DMS153 treated with DMSO at 0.1 percent for 48 hours (cell line): ENCODE measurements around the gene MYMX.
"Not testable (repeated sequence)": the region's sequence is repeated elsewhere in the genome, so short reads cannot be mapped to it uniquely, and the experiment has no call there.

Source experiments
- DNase-seq: peaks from one replicate; lab custom pipeline; 2025; ENCODE audit not compliant: unreplicated experiment; lab: John Stamatoyannopoulos, UW

The MYMX gene

DNA sequence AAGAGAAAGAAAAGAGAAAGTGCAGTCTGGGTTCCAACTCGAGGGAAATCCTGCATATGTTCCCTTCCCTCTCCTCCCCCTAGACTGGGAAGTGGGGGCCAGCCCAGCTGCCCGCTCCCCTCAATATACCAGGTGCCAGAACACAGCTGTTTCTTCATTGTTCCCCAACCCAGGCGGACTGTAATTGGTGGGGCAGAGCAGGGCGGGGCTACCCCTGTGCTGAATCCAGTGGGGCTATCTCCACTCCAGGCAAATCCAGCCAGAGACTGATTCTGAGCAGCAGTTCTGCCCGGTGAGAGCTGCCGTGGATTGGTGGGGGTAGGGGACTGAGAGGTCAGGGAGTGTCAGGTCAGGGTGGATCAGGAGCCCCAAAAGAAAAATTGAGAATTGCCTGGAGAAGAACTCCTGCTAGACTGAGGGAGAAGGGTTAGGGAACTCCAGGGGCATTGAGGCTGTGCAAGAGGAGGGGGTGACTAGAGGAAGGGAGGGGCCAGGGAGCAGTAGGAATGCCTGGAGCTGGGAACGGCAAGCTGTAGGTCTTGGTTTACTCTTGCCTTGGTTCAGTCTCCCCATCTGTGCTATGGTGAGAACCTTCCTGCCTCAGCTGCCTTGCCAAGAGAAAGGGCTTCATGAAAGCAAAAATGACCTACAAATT lies at the start of gene MYMX:
MYMX (plus strand) TSS at position 250 of the 655 bp plus-strand sequence. CDS start 546 bp downstream, outside the sequence.
- DNase-seq: no peak

GRCh38 chr6:44167567-44167966 lies 49.2 kb upstream of the MYMX start:
- DNase-seq: no peak

- no peak for DNase-seq
Measured at GRCh38 chr6:44169154-44169553, 47.6 kb upstream of the MYMX start.

- DNase-seq: no peak
Measured at GRCh38 chr6:44169886-44170570, 46.7 kb upstream of the MYMX start.

DNA sequence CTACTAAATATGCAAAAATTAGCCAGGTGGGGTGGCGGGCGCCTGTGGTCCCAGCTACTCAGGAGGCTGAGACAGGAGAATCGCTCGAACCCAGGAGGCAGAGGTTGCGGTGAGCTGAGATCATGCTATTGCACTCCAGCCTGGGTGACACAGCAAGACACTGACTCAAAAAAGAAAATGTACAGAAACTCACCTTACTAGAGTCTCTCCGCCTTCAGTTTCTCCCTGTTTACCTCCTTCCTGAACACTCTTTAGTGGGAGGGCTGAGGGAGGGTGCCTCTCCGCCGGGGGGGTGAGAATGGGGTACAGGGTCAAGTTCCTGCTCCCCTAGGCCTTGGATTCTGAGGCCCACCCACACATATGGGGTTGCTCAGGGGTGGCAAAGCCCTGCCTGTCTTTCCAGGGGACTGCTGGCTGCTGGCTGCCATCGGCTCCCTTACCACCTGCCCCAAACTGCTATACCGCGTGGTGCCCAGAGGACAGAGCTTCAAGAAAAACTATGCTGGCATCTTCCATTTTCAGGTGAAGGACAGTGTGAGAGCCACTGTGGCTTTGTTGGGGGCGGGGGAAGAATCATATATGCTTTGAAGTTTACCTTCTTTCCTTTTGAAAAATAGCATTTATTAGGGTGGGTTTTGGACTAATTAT lies 44.7 kb upstream of the MYMX start:
- no peak for DNase-seq

DNA sequence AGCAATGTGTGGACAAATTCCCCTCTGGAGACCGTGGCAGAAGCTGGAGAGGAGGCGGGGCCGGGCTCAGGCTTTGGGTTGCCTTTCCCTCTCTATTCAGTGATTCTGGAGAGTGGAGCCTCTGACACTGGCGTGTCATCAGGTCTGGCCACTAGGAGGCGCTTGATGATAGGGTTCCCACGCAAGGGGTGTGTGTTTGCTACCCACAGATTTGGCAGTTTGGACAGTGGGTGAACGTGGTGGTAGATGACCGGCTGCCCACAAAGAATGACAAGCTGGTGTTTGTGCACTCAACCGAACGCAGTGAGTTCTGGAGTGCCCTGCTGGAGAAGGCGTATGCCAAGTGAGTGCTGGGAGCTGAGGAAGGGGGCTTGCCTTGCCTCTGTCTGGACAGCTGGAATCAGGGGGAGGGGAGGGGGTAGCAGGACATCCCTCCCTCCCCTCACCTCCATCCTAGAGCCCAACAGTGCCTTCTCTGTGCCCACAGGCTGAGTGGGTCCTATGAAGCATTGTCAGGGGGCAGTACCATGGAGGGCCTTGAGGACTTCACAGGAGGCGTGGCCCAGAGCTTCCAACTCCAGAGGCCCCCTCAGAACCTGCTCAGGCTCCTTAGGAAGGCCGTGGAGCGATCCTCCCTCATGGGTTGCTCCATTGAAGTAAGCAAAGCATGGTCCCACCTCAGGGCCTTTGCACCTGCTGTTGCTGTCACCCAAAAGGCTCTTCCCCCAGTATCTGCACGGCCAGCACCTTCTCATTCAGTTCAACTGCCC lies 43.8 kb upstream of the MYMX start:
- DNase-seq: peak; percentile 45

DNA sequence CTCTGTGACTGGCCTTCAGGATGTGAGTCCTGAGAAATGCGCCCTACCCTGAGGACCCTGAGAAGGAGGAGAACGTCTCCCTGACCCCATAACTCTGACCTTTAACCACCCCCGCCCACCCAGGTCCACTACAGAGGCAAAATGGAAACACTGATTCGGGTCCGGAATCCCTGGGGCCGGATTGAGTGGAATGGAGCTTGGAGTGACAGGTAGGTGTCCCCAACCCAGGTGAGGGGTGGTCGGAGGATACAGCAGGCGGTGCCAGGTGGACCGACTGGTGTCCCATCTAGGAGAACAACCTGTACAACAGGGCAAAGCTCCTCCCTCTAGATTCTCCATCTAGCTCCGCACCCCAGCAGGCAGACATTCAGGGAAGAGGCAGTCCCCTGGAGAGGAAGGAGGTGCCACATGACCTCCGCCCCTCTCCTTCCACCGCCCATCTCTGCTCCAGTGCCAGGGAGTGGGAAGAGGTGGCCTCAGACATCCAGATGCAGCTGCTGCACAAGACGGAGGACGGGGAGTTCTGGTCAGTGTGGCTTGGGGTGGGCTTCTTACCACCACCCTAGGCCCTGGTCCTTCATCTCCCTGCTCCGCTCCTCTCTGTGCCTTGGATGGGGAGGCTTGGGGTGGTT lies 40.5 kb upstream of the MYMX start:
- DNase-seq: no peak

DNA sequence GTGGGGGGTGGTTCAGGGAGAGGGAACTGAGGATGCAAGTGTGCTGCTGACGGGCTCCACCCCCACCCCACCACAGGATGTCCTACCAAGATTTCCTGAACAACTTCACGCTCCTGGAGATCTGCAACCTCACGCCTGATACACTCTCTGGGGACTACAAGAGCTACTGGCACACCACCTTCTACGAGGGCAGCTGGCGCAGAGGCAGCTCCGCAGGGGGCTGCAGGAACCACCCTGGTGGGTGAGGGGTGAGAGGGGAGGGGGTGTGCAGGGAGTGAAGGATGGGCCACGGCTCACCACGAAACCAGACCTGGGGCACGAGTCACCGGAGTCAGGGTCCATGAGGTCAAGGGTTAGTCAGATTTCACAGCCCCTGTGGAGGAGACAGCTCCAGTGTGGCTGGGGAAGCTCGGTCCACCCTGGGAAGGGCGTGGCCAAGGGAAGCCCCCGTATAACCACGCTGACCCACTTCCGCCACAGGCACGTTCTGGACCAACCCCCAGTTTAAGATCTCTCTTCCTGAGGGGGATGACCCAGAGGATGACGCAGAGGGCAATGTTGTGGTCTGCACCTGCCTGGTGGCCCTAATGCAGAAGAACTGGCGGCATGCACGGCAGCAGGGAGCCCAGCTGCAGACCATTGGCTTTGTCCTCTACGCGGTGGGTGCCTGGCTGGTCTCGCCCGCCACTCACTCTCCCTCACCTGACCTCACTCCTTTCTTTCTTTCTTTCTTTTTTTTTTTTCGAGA lies 39.8 kb upstream of the MYMX start:
- no peak for DNase-seq

GRCh38 chr6:44177691-44178423 lies 38.9 kb upstream of the MYMX start:
- no peak for DNase-seq

- DNase-seq: no peak
Measured at GRCh38 chr6:44178424-44179071, 38.2 kb upstream of the MYMX start.

DNA sequence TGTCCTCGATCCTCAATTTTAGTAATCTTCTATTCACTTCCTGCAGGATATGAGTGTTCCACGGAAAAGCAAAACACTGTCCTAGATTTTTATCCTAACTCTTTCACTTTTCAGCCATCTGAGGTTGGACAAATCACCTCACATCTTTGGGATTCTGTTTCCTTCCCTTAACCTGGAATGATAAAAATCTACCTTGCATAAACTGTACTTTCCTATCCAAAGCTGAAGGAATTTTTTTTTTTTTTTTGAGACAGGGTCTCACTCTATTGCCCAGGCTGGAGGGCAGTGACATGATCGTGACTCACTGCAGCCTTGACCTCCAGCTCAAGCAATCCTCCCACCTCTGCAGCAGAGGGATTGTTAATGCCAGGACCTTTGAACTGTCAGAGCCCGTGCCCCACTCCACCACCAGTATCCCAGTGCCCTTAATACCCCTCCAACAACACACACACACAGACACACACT lies 37.6 kb upstream of the MYMX start:
- no peak for DNase-seq

DNA sequence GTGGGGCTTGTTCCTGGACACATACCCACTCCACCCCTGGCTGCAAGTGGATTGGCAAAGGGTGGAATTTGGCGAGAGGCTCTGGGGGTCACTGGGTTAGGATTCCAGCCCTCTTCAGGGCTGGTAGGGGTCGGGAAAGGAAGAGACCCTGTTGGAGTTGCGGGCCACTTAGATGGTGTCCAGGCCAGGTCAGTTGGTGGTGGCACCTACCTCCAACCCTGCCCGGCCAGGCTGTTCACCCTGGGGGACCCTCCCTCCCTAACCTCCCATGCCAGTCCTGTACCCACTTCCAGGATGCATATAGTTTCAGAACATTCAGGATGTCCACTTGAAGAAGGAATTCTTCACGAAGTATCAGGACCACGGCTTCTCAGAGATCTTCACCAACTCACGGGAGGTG lies 37.1 kb upstream of the MYMX start:
- DNase-seq: no peak

DNA sequence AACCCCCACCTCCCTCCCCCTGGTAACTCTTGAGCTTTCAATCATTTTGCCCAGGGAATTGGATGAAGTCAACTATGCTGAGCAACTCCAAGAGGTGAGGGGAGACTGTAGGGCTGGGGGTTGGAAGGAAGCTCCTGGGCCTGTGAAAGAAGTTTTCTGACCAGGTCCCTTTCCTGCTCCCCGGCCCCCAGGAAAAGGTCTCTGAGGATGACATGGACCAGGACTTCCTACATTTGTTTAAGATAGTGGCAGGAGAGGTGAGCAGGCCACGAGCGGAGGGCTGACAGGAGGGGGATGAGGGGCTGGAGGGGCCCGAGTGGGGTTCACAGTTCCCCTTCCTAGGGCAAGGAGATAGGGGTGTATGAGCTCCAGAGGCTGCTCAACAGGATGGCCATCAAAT lies 36.3 kb upstream of the MYMX start:
- DNase-seq: no peak

DNA sequence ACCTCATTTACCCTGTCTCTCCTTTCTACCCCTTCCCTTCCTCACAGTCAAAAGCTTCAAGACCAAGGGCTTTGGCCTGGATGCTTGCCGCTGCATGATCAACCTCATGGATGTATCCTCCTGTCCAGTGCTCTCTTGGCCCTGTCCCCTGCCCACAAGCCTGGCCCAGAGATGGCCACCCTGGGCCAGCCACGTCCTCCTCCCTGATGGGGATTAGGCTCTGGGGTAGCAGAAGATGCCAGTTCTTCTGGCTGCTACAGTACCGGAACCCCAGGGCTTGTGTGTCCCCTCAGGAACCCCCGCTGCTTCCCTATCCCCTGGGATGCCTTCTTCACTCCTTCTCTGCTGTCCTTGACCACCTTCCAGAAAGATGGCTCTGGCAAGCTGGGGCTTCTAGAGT lies 35.8 kb upstream of the MYMX start:
- DNase-seq: no peak

GRCh38 chr6:44181784-44182183 lies 34.9 kb upstream of the MYMX start:
- DNase-seq: not testable (repeated sequence)

- no peak for DNase-seq
Measured at GRCh38 chr6:44182911-44183390, 33.8 kb upstream of the MYMX start.

DNA sequence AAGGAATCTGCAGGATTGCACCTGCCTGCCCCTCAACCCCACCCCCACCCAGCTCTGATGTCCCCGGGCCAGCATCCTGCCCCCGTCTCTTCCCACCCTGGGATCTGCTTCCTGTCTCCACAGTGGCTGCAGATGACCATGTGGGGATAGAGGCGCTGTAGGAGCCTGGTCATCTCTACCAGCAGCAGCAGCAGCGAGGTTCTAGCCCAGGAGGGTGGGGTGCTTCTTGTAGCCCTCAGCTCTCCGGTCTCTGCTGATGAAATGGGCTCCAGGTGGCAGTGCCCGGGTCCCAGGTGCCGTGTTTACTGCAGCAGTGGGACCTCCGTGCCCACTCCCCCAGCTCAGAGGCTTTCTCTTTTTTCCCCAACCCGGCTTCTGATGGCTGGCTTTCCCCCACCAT lies 32.9 kb upstream of the MYMX start:
- no peak for DNase-seq

- DNase-seq: not testable (repeated sequence)
Measured at GRCh38 chr6:44185356-44185755, 31.4 kb upstream of the MYMX start.
